ENCODE results near the gene DLGAP1.

DLGAP1 gene

GRCh38 chr18:3998698-3999333 is 456.3 kb downstream of the DLGAP1 start:
- no peak overlapping the region for H3K27ac ChIP-seq (ENCODE audit: low read depth, low read length)
- no peaks in the 10 kb centered on the region for H3K27me3 ChIP-seq (ENCODE audit: control insufficient read depth, insufficient read depth, low read length)
- no peaks in the 10 kb centered on the region for H3K36me3 ChIP-seq (ENCODE audit: control insufficient read depth, insufficient read depth, low read length)
- H3K9ac ChIP-seq (ENCODE audit: low read depth, low read length) = no peak overlapping the region
- H3K4me1 ChIP-seq (ENCODE audit: control insufficient read depth, insufficient read depth, low read length) = peaks cover 2% of the 10 kb centered on the region; the same call in 1 of the 2 replicates
- H3K9me3 ChIP-seq (ENCODE audit: control insufficient read depth, insufficient read depth, low read length) = no peaks in the 10 kb centered on the region
- no peak overlapping the region for H3K4me3 ChIP-seq (ENCODE audit: low read depth, low read length)

- no peak overlapping the region for H3K9ac ChIP-seq (ENCODE audit: low read depth, low read length)
- H3K9me3 ChIP-seq (ENCODE audit: control insufficient read depth, insufficient read depth, low read length) = no peaks in the 10 kb centered on the region
- no peak overlapping the region for H3K27ac ChIP-seq (ENCODE audit: low read depth, low read length)
- no peaks in the 10 kb centered on the region for H3K36me3 ChIP-seq (ENCODE audit: control insufficient read depth, insufficient read depth, low read length)
- H3K4me3 ChIP-seq (ENCODE audit: low read depth, low read length) = no peak overlapping the region
- peaks cover 8% of the 10 kb centered on the region; the same call in 1 of the 2 replicates for H3K4me1 ChIP-seq (ENCODE audit: control insufficient read depth, insufficient read depth, low read length)
- no peaks in the 10 kb centered on the region for H3K27me3 ChIP-seq (ENCODE audit: control insufficient read depth, insufficient read depth, low read length)
Measured at GRCh38 chr18:3995476-3996102, 459.5 kb downstream of the DLGAP1 start.

DNA sequence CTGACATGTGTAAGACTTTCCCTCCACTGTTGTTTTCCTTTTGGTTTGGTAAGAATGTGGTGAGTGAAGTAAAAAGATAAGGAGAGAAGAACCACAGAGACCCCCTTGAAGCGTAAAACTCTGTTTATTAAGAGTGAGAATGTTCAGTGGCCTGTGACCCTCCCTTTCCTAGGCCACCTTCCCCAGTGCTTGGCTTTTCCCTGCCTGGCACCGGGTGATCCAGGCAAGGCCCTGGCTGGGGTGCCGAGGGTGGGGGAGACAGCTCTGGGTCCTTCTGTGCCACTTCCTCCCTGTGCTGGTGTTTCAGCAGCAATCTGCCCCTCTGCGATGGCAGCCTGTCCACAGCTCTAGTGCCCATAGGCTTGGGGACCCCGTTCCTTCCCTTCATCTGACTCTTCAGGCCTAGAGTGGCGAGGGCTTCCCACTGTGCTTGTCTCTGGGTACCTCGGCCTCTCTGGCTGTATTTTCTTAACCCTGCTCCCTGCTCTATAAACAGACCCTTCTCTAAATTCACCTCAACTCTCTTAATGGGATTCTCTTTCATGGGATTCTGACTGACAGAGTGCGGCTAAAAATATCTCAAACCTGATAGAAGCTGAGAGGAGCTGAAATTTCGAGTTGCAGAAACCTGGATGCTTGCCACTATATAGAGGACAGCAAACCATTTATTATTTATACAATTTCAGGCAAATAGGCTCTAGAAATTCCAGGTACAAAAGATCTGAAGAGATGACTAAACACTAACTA is 461.0 kb downstream of the DLGAP1 start:
- Histone ChIP-seq H3K9me3 (ENCODE audit: control insufficient read depth, insufficient read depth, low read length) (no peaks in the 10 kb centered on the region), H3K9ac (ENCODE audit: low read depth, low read length) (no peak overlapping the region), H3K4me3 (ENCODE audit: low read depth, low read length) (no peak overlapping the region), H3K36me3 (ENCODE audit: control insufficient read depth, insufficient read depth, low read length) (no peaks in the 10 kb centered on the region), H3K27ac (ENCODE audit: low read depth, low read length) (no peak overlapping the region), H3K4me1 (ENCODE audit: control insufficient read depth, insufficient read depth, low read length) (peaks cover 8% of the 10 kb centered on the region; the same call in 1 of the 2 replicates), H3K27me3 (ENCODE audit: control insufficient read depth, insufficient read depth, low read length) (no peaks in the 10 kb centered on the region)

DNA sequence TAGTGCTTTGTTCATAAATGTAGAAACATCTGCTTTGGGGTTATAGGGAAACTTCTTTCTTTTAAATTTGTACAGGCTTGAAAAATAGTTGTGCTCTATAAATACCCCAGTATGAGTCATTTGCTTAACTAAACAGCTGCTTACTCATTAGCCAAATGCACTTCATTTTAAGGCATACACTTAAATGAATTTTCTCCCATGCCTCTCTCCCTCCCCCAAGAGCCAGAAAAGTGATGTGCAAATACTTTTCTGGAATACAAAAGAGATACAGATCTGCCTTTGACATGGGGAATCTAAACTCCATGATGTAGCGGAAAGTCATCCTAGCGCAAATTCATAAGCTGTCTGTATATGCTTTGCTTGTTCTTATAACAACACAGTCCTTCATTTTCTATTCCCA is 469.4 kb downstream of the DLGAP1 start:
- Histone ChIP-seq H3K27me3 (ENCODE audit: control insufficient read depth, insufficient read depth, low read length) (no peaks in the 10 kb centered on the region), H3K9me3 (ENCODE audit: control insufficient read depth, insufficient read depth, low read length) (no peaks in the 10 kb centered on the region), H3K4me3 (ENCODE audit: low read depth, low read length) (no peak overlapping the region), H3K36me3 (ENCODE audit: control insufficient read depth, insufficient read depth, low read length) (no peaks in the 10 kb centered on the region), H3K27ac (ENCODE audit: low read depth, low read length) (no peak overlapping the region), H3K9ac (ENCODE audit: low read depth, low read length) (no peak overlapping the region), H3K4me1 (ENCODE audit: control insufficient read depth, insufficient read depth, low read length) (peaks cover 25% of the 10 kb centered on the region)

DNA sequence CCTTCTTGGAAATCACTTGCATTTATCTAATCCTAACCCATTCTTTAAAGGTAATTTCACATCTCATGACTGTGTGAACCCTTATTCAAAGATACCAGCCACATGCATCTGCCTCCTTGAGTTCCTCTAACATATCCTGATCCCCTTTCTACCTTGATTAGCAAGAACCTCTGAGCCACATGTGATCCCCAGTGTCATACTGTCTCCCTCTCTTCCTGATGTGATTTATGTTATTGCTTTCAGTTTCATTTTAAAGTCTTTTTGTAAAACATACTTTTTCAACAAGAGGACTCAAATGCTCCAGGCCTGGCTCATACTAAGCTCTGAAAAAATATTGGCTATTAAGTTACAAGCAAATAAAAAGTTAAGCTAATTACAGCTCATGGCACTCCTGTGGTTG is 470.1 kb downstream of the DLGAP1 start:
- Histone ChIP-seq H3K9ac (ENCODE audit: low read depth, low read length) (no peak overlapping the region), H3K27ac (ENCODE audit: low read depth, low read length) (no peak overlapping the region), H3K4me1 (ENCODE audit: control insufficient read depth, insufficient read depth, low read length) (peaks cover 25% of the 10 kb centered on the region), H3K36me3 (ENCODE audit: control insufficient read depth, insufficient read depth, low read length) (no peaks in the 10 kb centered on the region), H3K9me3 (ENCODE audit: control insufficient read depth, insufficient read depth, low read length) (no peaks in the 10 kb centered on the region), H3K4me3 (ENCODE audit: low read depth, low read length) (no peak overlapping the region), H3K27me3 (ENCODE audit: control insufficient read depth, insufficient read depth, low read length) (no peaks in the 10 kb centered on the region)

GRCh38 chr18:3984163-3984757 is 470.8 kb downstream of the DLGAP1 start:
- no peaks in the 10 kb centered on the region for H3K9me3 ChIP-seq (ENCODE audit: control insufficient read depth, insufficient read depth, low read length)
- H3K4me1 ChIP-seq (ENCODE audit: control insufficient read depth, insufficient read depth, low read length) = peaks cover 25% of the 10 kb centered on the region
- H3K27ac ChIP-seq (ENCODE audit: low read depth, low read length) = no peak overlapping the region
- H3K36me3 ChIP-seq (ENCODE audit: control insufficient read depth, insufficient read depth, low read length) = no peaks in the 10 kb centered on the region
- H3K27me3 ChIP-seq (ENCODE audit: control insufficient read depth, insufficient read depth, low read length) = no peaks in the 10 kb centered on the region
- H3K9ac ChIP-seq (ENCODE audit: low read depth, low read length) = no peak overlapping the region
- no peak overlapping the region for H3K4me3 ChIP-seq (ENCODE audit: low read depth, low read length)

- H3K4me1 ChIP-seq (ENCODE audit: control insufficient read depth, insufficient read depth, low read length) = peaks cover 25% of the 10 kb centered on the region
- H3K9me3 ChIP-seq (ENCODE audit: control insufficient read depth, insufficient read depth, low read length) = no peaks in the 10 kb centered on the region
- H3K27ac ChIP-seq (ENCODE audit: low read depth, low read length) = no peak overlapping the region
Measured at GRCh38 chr18:3983351-3983969, 471.6 kb downstream of the DLGAP1 start.

GRCh38 chr18:3982541-3982940 is 472.6 kb downstream of the DLGAP1 start:
- H3K9ac ChIP-seq (ENCODE audit: low read depth, low read length) = no peak overlapping the region
- H3K9me3 ChIP-seq (ENCODE audit: control insufficient read depth, insufficient read depth, low read length) = no peaks in the 10 kb centered on the region
- H3K4me3 ChIP-seq (ENCODE audit: low read depth, low read length) = no peak overlapping the region
- peaks cover 25% of the 10 kb centered on the region for H3K4me1 ChIP-seq (ENCODE audit: control insufficient read depth, insufficient read depth, low read length)
- H3K36me3 ChIP-seq (ENCODE audit: control insufficient read depth, insufficient read depth, low read length) = no peaks in the 10 kb centered on the region
- H3K27me3 ChIP-seq (ENCODE audit: control insufficient read depth, insufficient read depth, low read length) = no peaks in the 10 kb centered on the region
- H3K27ac ChIP-seq (ENCODE audit: low read depth, low read length) = no peak overlapping the region

More at GRCh38 chr18:3983351-3983969, 471.6 kb downstream of the DLGAP1 start:
- Histone ChIP-seq H3K27me3 (ENCODE audit: control insufficient read depth, insufficient read depth, low read length) (no peaks in the 10 kb centered on the region), H3K4me3 (ENCODE audit: low read depth, low read length) (no peak overlapping the region), H3K36me3 (ENCODE audit: control insufficient read depth, insufficient read depth, low read length) (no peaks in the 10 kb centered on the region), H3K9ac (ENCODE audit: low read depth, low read length) (no peak overlapping the region)

DNA sequence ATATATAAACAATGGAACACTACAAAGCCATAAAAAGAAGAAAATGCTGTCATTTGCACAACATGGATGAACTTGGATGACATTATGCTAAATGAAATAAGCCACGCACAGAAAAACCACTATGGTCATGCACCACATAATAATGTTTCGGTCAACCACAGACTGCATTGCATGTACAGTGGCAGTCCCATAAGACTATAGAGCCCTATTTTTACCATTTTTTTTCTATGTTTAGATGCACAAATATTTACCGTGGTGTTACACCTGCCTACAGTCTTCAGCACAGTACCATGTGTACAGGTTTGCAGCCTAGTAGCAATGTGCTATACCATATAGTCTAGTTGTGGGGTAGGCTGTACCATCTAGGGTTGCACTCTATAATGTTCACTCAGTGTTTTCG is 476.1 kb downstream of the DLGAP1 start:
- H3K36me3 ChIP-seq (ENCODE audit: control insufficient read depth, insufficient read depth, low read length) = no peaks in the 10 kb centered on the region
- H3K27me3 ChIP-seq (ENCODE audit: control insufficient read depth, insufficient read depth, low read length) = no peaks in the 10 kb centered on the region
- no peak overlapping the region for H3K9ac ChIP-seq (ENCODE audit: low read depth, low read length)
- H3K9me3 ChIP-seq (ENCODE audit: control insufficient read depth, insufficient read depth, low read length) = no peaks in the 10 kb centered on the region
- no peak overlapping the region for H3K4me3 ChIP-seq (ENCODE audit: low read depth, low read length)
- H3K4me1 ChIP-seq (ENCODE audit: control insufficient read depth, insufficient read depth, low read length) = 0 out of 2 replicates have a peak, but pooled peaks cover 3% of the 10 kb centered on the region
- H3K27ac ChIP-seq (ENCODE audit: low read depth, low read length) = no peak overlapping the region

DNA sequence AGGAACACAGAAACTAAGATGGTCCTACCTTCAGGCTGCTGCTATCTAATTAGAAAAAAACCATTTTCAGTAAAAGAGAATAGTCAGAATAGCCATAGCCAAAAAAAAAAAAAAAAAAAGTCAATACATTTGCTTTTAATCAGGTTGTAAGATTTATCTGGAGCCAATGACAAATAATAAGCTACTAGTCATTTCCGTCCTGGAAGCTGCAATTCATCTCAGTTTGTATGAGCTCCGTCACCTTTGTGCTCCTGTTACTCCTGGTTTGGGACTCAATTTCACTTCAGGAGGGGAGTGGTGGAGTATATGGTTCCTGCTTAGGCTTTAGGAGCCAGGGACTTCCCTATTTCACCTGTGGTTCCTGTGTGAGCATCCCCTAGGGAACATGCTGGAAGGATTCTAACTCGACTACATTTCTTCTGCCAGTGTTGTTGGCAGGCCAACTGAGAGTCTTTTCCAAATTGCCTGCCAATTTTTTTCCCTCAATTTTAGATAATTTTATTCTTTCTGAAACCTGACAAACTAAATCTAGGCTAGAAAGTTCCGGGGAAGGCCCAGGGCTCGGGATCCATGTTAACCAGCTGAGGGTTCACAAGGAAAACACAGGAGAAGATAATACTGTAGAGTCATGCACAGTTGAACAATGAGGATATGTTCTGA is 481.8 kb downstream of the DLGAP1 start:
- no peak overlapping the region for H3K27ac ChIP-seq (ENCODE audit: low read depth, low read length)
- no peak overlapping the region for H3K4me3 ChIP-seq (ENCODE audit: low read depth, low read length)
- no peaks in the 10 kb centered on the region for H3K36me3 ChIP-seq (ENCODE audit: control insufficient read depth, insufficient read depth, low read length)
- H3K27me3 ChIP-seq (ENCODE audit: control insufficient read depth, insufficient read depth, low read length) = no peaks in the 10 kb centered on the region
- H3K9ac ChIP-seq (ENCODE audit: low read depth, low read length) = no peak overlapping the region
- H3K9me3 ChIP-seq (ENCODE audit: control insufficient read depth, insufficient read depth, low read length) = no peaks in the 10 kb centered on the region
- peaks cover 11% of the 10 kb centered on the region for H3K4me1 ChIP-seq (ENCODE audit: control insufficient read depth, insufficient read depth, low read length)

Measured in HUES48 (cell line).